Transverse colon (tissue), 4 donors: ENCODE results near the gene PPARA.

Source experiments
- CTCF ChIP-seq, 5 experiments: fragments of 200-600 bp in 3 of 5; fragments of 450-650 bp in 2 of 5; sonication (generic) in 3 of 5; IDR thresholded peaks; 1 replicate in 2 of 5; 2 replicates in 3 of 5; pipeline ENCODE4 v1.5.1; 2016 to 2017; ENCODE audit warnings: antibody characterized with exemption in 5 of 5, inconsistent platforms in 3 of 5, mild to moderate bottlenecking in 2 of 5, moderate library complexity in 1 of 5
- EP300 ChIP-seq: sonication (generic); formaldehyde crosslinking; IDR thresholded peaks from one replicate; pipeline ENCODE4 v1.6.1; 2017; ENCODE audit warnings: antibody characterized with exemption, low read depth
- POLR2A ChIP-seq: fragments of 450-650 bp; IDR thresholded peaks from one replicate; pipeline ENCODE4 v1.6.1; 2016; ENCODE audit warnings: antibody characterized with exemption, mild to moderate bottlenecking, moderate library complexity
- POLR2AphosphoS5 ChIP-seq, 3 donors: sonication (generic); formaldehyde crosslinking; IDR thresholded peaks; one replicate each; pipeline ENCODE4 v1.6.1; 2016; ENCODE audit warnings: antibody characterized with exemption in 3 of 3

- TF ChIP-seq CTCF (IDR thresholded peaks at IDR 0.05), result no peak
- no peak for TF ChIP-seq EP300
- TF ChIP-seq POLR2AphosphoS5 (IDR thresholded peaks at IDR 0.05), result no peak
- TF ChIP-seq POLR2A, result no peak
Observed at GRCh38 chr22:46239261-46240048, 89.1 kb downstream of the PPARA start.
